Left forelimb (tissue), 1 donor: ENCODE data around the gene LONRF2.

Experiments used
- DNase-seq: peaks from one replicate; pipeline ENCODE4 v3.0.0-alpha.2; 2018; ENCODE audit warnings: low spot score

The LONRF2 gene

GRCh38 chr2:100235581-100235980, 86.7 kb downstream of the LONRF2 start:
- DNase-seq: peak; percentile 36

- peak; percentile 65 for DNase-seq
Observed at GRCh38 chr2:100235098-100235497, 87.2 kb downstream of the LONRF2 start.

DNA sequence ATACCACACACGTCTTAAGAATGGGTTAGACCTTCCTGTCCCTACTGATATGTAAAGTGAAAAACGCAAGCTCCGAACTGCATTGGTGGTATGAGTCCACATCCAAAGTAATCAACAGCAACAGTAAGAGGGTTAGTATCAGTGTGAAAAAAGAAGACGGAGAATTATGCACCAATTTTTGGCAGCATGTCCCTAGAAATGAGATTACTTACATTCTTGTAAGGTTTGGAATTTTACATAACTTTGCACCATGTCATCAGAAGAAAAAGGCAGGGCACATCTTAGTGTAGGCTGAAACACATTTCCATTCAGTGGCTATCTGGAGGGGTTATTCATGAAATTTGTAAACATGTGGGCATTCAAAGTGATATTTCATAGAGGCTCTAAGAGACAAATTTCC, 88.2 kb downstream of the LONRF2 start:
- DNase-seq: no peak

- peak; percentile 40 for DNase-seq
Observed at GRCh38 chr2:100233061-100233460, 89.2 kb downstream of the LONRF2 start.

DNA sequence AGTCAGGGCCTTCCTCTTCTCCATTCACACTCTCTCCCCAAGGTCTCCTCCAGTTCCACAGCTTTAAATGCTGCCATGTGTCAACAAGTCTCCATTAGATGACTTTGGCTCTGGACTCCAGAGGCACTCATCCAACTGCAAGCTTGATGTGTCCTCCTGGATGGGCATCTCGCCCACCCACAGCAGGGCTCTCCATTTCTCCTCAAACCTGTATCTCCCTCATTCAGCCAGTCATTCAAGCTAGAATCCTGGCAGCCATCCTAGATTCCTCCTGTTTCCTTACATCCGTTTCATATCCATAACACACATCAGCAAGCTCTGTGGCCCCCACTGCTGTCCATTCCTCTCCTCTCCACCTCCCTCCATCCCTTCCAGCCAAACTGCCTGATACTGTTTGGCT, 91.5 kb downstream of the LONRF2 start:
- DNase-seq: no peak

DNA sequence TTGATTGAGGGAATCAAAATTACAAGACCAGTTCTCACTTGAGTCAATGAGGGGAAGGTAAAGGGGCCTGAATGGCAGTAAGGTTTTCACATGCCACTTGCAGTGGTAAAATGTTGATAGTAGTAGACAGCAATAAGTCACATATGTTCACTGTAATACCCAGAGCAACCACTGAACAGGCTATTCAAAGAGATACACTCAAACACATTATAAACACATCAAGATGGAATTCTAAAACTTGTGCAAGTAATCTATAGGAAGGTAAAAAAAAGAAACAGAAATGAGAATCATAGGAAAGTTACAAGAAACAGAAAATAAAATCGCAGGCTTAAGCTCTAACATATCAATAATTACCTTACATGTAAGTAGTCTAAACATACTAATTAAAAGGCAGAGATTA, 93.3 kb downstream of the LONRF2 start:
- no peak for DNase-seq

- no peak for DNase-seq
Observed at GRCh38 chr2:100228415-100228814, 93.9 kb downstream of the LONRF2 start.

DNA sequence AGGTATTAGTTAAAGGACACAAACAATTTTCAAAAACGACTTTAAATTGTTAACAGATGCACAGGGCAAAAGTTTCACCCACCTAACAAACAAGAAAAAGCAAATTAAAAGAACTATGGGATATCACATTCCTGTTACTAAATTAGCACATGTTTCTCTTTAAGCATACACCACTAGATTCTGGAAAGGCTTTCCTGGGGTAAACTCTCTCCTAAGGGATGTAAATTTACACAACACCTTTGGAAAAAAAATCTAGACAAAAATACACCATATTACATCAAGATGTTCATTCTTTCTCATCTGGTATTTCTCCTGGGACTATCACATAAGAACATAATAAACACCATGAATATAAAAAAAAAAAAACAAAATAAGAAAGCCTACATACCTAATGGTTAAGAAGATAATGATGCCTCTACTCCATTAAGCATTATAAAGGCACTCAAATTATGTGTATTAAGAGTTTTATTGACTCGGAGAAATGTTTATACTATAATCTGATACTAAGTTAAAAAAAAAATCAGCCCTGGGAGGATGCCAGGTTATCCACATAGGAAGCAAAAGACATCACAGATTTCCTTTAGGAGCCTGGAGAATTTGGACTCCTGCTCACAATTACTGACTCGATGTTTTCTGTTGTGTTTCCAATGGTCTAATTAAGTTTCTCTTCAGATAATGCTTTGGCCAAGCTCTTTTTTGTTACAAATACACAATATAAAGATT, 97.2 kb downstream of the LONRF2 start:
- DNase-seq: no peak

DNA sequence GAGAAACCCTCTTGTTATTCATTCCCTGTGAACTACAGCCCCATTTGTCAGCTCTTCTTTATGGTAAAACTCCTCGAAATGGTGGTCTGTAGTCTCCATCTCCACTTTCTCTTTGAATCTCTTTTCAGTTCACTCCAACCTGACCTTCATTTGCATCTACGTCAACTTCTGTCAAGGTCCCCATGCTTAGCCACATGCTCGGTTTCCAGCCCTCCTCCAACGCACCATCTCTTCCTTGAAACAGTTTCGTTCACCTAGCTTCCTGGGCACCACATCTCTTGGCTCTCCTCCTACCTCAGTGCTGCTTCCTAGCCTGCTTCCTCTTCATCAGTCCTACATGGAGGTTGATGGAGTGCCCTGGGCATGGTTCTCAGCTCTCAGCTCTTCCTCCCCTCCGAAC, 98.8 kb downstream of the LONRF2 start:
- DNase-seq: no peak
